SK-N-SH treated with all-trans-retinoic acid at 6 μM for 48 hours (cell line): ENCODE results near the gene SOX5.

Experiments used
- ATAC-seq: fragments of 200-7000 bp; cut with Tn5 transposase; 3 replicates; pipeline ENCODE4 v1.9.1; 2020; ENCODE audit warnings: mild to moderate bottlenecking, moderate library complexity
- BACH2 ChIP-seq: fragments of 250-450 bp; sonication (Bioruptor Pico); IDR thresholded peaks from 2 replicates; pipeline ENCODE4 v1.9.0; 2021; ENCODE audit warnings: mild to moderate bottlenecking, borderline replicate concordance
- CREB5 ChIP-seq: fragments of 250-450 bp; sonication (Bioruptor Pico); IDR thresholded peaks from 2 replicates; pipeline ENCODE4 v1.5.1; 2020; ENCODE audit warnings: low read depth, mild to moderate bottlenecking, moderate library complexity
- CSDC2 ChIP-seq: fragments of 250-450 bp; sonication (Bioruptor Pico); IDR thresholded peaks from 2 replicates; pipeline ENCODE4 v1.5.0; 2020; ENCODE audit warnings: mild to moderate bottlenecking, moderate library complexity
- ESRRG ChIP-seq: fragments of 250-450 bp; sonication (Bioruptor Pico); IDR thresholded peaks from 2 replicates; pipeline ENCODE4 v1.6.1; 2021; ENCODE audit warnings: mild to moderate bottlenecking
- GLIS3 ChIP-seq: fragments of 250-450 bp; sonication (Bioruptor Pico); IDR thresholded peaks from 2 replicates; pipeline ENCODE4 v1.5.0; 2020; ENCODE audit warnings: mild to moderate bottlenecking, moderate library complexity
- ISL1 ChIP-seq: fragments of 250-450 bp; sonication (Bioruptor Pico); IDR thresholded peaks from 2 replicates; pipeline ENCODE4 v2.1.2; 2022; ENCODE audit warnings: mild to moderate bottlenecking, moderate library complexity
- OSR1 ChIP-seq: fragments of 250-450 bp; sonication (Bioruptor Pico); IDR thresholded peaks from 2 replicates; pipeline ENCODE4 v1.8.0; 2022; ENCODE audit warnings: moderate library complexity, mild to moderate bottlenecking, inconsistent platforms
- PATZ1 ChIP-seq: fragments of 250-450 bp; sonication (Bioruptor Pico); IDR thresholded peaks from 2 replicates; pipeline ENCODE4 v1.8.0; 2020; ENCODE audit warnings: mild to moderate bottlenecking, moderate library complexity, borderline replicate concordance
- POU6F1 ChIP-seq: fragments of 250-450 bp; sonication (Bioruptor Pico); IDR thresholded peaks from 2 replicates; pipeline ENCODE4 v1.8.0; 2021; ENCODE audit warnings: low read depth, mild to moderate bottlenecking, moderate library complexity, borderline replicate concordance
- PPARA ChIP-seq: fragments of 250-450 bp; sonication (Bioruptor Pico); IDR thresholded peaks from 2 replicates; pipeline ENCODE4 v1.5.0; 2020; ENCODE audit warnings: mild to moderate bottlenecking, borderline replicate concordance
- RARB ChIP-seq: fragments of 250-450 bp; sonication (Bioruptor Pico); IDR thresholded peaks from 2 replicates; pipeline ENCODE4 v1.8.0; 2021; ENCODE audit warnings: mild to moderate bottlenecking, moderate library complexity
- SNAI2 ChIP-seq: fragments of 250-450 bp; sonication (Bioruptor Pico); IDR thresholded peaks from 2 replicates; pipeline ENCODE4 v1.5.0; 2020; ENCODE audit warnings: mild to moderate bottlenecking, moderate library complexity
- TOX ChIP-seq: fragments of 250-450 bp; sonication (Bioruptor Pico); IDR thresholded peaks from 2 replicates; pipeline ENCODE4 v1.8.0; 2021; ENCODE audit warnings: mild to moderate bottlenecking, moderate library complexity, borderline replicate concordance
- TSHZ2 ChIP-seq: fragments of 250-450 bp; sonication (Bioruptor Pico); IDR thresholded peaks from 2 replicates; pipeline ENCODE4 v1.5.0; 2020; ENCODE audit warnings: mild to moderate bottlenecking, moderate library complexity
- ZC3H10 ChIP-seq: fragments of 250-450 bp; sonication (Bioruptor Pico); IDR thresholded peaks from 2 replicates; pipeline ENCODE4 v1.5.1; 2021; ENCODE audit warnings: mild to moderate bottlenecking, moderate library complexity
- ZFP3 ChIP-seq: fragments of 250-450 bp; sonication (Bioruptor Pico); IDR thresholded peaks from 2 replicates; pipeline ENCODE4 v1.5.0; 2020; ENCODE audit warnings: mild to moderate bottlenecking, moderate library complexity
- ZFP30 ChIP-seq: fragments of 450-650 bp; formaldehyde crosslinking; IDR thresholded peaks from 2 replicates; pipeline ENCODE4 v1.5.0; 2022; ENCODE audit warnings: mild to moderate bottlenecking, moderate library complexity
- ZNF565 ChIP-seq: fragments of 450-650 bp; formaldehyde crosslinking; conservative IDR thresholded peaks from 2 replicates; pipeline ENCODE4 v1.5.0; 2020; ENCODE audit warnings: low read depth, mild to moderate bottlenecking, moderate library complexity
- ZNF70 ChIP-seq: fragments of 450-650 bp; formaldehyde crosslinking; IDR thresholded peaks from 2 replicates; pipeline ENCODE4 v1.5.0; 2020; ENCODE audit warnings: mild to moderate bottlenecking, moderate library complexity
- ZNF8 ChIP-seq: fragments of 450-650 bp; formaldehyde crosslinking; IDR thresholded peaks from 2 replicates; pipeline ENCODE4 v1.5.0; 2020; ENCODE audit warnings: mild to moderate bottlenecking, moderate library complexity
- TF ChIP-seq, protein P1 (sequence below): fragments of 250-450 bp; sonication (Bioruptor Pico); IDR thresholded peaks from 2 replicates; pipeline ENCODE4 v1.5.1; 2021; ENCODE audit warnings: mild to moderate bottlenecking, moderate library complexity

SOX5 gene

GRCh38 chr12:23699031-23699430 is 250.4 kb downstream of the SOX5 start:
- TF ChIP-seq PPARA (CRISPR knock-in tag) (no peak), ZNF70 (no peak), GLIS3 (CRISPR knock-in tag) (no peak), ISL1 (CRISPR knock-in tag) (no peak), ZNF565 (no peak)
- TF ChIP-seq, all 23 proteins: peak for 0
- ATAC-seq, result no peak

GRCh38 chr12:23694920-23695319 is 254.6 kb downstream of the SOX5 start:
- no peak for ATAC-seq
- TF ChIP-seq PATZ1 (CRISPR knock-in tag) (no peak), RARB (CRISPR knock-in tag) (no peak), ZFP30 (no peak), ZFP3 (CRISPR knock-in tag) (no peak), CSDC2 (no peak), SNAI2 (CRISPR knock-in tag) (no peak), TOX (no peak), CREB5 (CRISPR knock-in tag) (no peak), ZNF565 (no peak), ZNF70 (no peak)

DNA sequence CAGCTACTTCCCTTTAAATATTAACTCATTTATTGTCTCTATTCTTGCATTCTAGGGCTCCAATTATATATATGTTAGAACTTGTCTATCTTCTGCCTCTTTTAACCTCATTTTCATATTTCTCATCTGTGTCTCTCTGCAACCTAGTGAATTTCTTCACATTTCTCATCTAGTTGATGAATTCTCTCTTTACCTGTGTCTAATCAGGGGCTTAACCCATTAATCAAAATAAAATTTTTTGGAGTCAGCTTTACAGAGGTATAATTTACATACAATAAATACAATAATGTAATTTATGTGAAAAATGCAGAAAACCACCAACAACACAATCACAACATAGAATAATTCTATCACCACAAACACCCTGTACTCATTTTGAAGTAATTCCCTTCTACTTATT is 255.2 kb downstream of the SOX5 start:
- no peak for ATAC-seq
- TF ChIP-seq ZFP30 (peak; percentile 89), TSHZ2 (CRISPR knock-in tag) (no peak)

DNA sequence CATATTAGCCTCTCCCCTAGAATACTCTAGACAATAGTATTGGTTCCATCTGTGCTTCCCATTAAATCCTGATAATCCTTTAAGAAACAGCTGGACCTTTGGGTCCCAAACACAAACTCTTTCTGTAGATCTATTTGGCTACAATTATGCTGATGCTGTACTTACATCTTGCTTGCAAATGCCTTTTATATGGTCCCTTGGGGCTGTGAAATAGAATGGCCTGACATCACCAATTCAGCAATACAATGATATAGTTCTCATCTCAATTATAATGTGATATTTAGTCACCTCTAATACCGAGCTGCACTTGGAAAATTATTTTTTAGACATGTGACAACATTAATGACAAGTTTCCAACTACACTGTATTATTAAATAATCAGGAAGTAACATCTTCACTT is 261.5 kb downstream of the SOX5 start:
- no peak for ATAC-seq
- TF ChIP-seq SNAI2 (CRISPR knock-in tag) (no peak), BACH2 (no peak), ZNF8 (CRISPR knock-in tag) (no peak), OSR1 (CRISPR knock-in tag) (no peak), CREB5 (CRISPR knock-in tag) (no peak), TSHZ2 (CRISPR knock-in tag) (no peak), RARB (CRISPR knock-in tag) (no peak), TOX (no peak), ZC3H10 (CRISPR knock-in tag) (no peak), GLIS3 (CRISPR knock-in tag) (no peak), POU6F1 (CRISPR knock-in tag) (no peak), ZNF70 (no peak), ESRRG (no peak), CSDC2 (no peak), PPARA (CRISPR knock-in tag) (no peak)
- TF ChIP-seq, protein P1, sequence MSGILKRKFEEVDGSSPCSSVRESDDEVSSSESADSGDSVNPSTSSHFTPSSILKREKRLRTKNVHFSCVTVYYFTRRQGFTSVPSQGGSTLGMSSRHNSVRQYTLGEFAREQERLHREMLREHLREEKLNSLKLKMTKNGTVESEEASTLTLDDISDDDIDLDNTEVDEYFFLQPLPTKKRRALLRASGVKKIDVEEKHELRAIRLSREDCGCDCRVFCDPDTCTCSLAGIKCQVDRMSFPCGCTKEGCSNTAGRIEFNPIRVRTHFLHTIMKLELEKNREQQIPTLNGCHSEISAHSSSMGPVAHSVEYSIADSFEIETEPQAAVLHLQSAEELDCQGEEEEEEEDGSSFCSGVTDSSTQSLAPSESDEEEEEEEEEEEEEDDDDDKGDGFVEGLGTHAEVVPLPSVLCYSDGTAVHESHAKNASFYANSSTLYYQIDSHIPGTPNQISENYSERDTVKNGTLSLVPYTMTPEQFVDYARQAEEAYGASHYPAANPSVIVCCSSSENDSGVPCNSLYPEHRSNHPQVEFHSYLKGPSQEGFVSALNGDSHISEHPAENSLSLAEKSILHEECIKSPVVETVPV (CRISPR knock-in tag), result no peak
- TF ChIP-seq, all 23 proteins: peak for 0
